SK-N-SH treated with all-trans-retinoic acid at 6 μM for 48 hours (cell line): ENCODE data around the gene PDGFB.

Experiments
- ZNF565 ChIP-seq: fragments of 450-650 bp; formaldehyde crosslinking; conservative IDR thresholded peaks from 2 replicates; pipeline ENCODE4 v1.5.0; 2020; ENCODE audit warnings: low read depth, mild to moderate bottlenecking, moderate library complexity
- ZNF8 ChIP-seq: fragments of 450-650 bp; formaldehyde crosslinking; IDR thresholded peaks from 2 replicates; pipeline ENCODE4 v1.5.0; 2020; ENCODE audit warnings: mild to moderate bottlenecking, moderate library complexity
- TF ChIP-seq, protein P1 (sequence below): fragments of 250-450 bp; sonication (Bioruptor Pico); IDR thresholded peaks from 2 replicates; pipeline ENCODE4 v1.5.1; 2021; ENCODE audit warnings: mild to moderate bottlenecking, moderate library complexity
- TF ChIP-seq, protein P2 (sequence below): fragments of 250-450 bp; sonication (Bioruptor Pico); IDR thresholded peaks from 2 replicates; pipeline ENCODE4 v1.8.0; 2020; ENCODE audit warnings: mild to moderate bottlenecking, moderate library complexity, borderline replicate concordance
- TF ChIP-seq, protein P3 (sequence below): fragments of 250-450 bp; sonication (Bioruptor Pico); IDR thresholded peaks from 2 replicates; pipeline ENCODE4 v1.5.1; 2020; ENCODE audit warnings: low read depth, mild to moderate bottlenecking, moderate library complexity

DNA sequence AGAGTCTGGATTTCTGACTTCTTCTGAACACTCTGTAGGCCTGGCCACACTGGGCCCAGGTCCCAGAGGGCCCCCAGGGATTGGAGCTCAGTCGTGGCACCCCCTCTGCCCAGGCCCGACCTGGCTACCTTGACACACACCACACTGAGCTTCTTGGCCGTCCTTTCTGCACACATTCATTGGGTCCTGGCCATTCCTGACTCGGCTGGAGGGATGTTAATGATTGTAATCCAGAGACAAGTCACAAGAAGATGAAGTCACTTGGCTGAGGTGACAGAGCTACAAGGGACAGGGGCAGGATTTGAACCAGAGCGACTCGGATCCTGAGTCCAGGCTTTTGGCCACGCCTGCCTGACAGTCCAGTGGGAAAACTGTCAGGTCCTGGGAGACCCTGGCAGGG lies 23.9 kb upstream of the PDGFB start:
- TF ChIP-seq, protein P1, sequence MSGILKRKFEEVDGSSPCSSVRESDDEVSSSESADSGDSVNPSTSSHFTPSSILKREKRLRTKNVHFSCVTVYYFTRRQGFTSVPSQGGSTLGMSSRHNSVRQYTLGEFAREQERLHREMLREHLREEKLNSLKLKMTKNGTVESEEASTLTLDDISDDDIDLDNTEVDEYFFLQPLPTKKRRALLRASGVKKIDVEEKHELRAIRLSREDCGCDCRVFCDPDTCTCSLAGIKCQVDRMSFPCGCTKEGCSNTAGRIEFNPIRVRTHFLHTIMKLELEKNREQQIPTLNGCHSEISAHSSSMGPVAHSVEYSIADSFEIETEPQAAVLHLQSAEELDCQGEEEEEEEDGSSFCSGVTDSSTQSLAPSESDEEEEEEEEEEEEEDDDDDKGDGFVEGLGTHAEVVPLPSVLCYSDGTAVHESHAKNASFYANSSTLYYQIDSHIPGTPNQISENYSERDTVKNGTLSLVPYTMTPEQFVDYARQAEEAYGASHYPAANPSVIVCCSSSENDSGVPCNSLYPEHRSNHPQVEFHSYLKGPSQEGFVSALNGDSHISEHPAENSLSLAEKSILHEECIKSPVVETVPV: no peak
- TF ChIP-seq ZNF565 (CRISPR knock-in tag) (no peak), ZNF8 (no peak)
- TF ChIP-seq, protein P2, sequence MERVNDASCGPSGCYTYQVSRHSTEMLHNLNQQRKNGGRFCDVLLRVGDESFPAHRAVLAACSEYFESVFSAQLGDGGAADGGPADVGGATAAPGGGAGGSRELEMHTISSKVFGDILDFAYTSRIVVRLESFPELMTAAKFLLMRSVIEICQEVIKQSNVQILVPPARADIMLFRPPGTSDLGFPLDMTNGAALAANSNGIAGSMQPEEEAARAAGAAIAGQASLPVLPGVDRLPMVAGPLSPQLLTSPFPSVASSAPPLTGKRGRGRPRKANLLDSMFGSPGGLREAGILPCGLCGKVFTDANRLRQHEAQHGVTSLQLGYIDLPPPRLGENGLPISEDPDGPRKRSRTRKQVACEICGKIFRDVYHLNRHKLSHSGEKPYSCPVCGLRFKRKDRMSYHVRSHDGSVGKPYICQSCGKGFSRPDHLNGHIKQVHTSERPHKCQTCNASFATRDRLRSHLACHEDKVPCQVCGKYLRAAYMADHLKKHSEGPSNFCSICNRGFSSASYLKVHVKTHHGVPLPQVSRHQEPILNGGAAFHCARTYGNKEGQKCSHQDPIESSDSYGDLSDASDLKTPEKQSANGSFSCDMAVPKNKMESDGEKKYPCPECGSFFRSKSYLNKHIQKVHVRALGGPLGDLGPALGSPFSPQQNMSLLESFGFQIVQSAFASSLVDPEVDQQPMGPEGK: no peak
- TF ChIP-seq, protein P3, sequence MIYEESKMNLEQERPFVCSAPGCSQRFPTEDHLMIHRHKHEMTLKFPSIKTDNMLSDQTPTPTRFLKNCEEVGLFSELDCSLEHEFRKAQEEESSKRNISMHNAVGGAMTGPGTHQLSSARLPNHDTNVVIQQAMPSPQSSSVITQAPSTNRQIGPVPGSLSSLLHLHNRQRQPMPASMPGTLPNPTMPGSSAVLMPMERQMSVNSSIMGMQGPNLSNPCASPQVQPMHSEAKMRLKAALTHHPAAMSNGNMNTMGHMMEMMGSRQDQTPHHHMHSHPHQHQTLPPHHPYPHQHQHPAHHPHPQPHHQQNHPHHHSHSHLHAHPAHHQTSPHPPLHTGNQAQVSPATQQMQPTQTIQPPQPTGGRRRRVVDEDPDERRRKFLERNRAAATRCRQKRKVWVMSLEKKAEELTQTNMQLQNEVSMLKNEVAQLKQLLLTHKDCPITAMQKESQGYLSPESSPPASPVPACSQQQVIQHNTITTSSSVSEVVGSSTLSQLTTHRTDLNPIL: no peak
